Astrocyte of the hippocampus (primary cell): ENCODE results near the gene KRTAP10-2.
"Not testable (repeated sequence)": the region's sequence is repeated elsewhere in the genome, so short reads cannot be mapped to it uniquely, and the experiment has no call there.

Experiments
- DNase-seq: peaks from one replicate; pipeline ENCODE4 v3.0.0; 2011; ENCODE audit warnings: low read depth, low spot score

KRTAP10-2 gene

DNA sequence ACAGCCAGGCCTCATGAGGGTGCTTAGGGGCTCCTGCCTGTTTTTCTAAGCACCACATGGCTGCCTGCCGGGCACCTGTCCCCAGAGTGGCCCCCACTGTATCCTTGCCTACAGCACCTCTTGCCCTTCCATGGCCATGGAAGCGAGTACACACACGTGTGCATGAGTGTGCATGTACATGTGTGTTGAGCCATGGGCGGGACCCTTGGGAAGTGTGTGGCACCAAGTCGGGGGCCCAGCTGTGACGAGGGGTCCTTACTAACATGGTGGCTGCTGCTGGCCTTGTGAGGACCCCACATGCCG lies 37.1 kb downstream of the KRTAP10-2 start:
- DNase-seq = no peak

DNA sequence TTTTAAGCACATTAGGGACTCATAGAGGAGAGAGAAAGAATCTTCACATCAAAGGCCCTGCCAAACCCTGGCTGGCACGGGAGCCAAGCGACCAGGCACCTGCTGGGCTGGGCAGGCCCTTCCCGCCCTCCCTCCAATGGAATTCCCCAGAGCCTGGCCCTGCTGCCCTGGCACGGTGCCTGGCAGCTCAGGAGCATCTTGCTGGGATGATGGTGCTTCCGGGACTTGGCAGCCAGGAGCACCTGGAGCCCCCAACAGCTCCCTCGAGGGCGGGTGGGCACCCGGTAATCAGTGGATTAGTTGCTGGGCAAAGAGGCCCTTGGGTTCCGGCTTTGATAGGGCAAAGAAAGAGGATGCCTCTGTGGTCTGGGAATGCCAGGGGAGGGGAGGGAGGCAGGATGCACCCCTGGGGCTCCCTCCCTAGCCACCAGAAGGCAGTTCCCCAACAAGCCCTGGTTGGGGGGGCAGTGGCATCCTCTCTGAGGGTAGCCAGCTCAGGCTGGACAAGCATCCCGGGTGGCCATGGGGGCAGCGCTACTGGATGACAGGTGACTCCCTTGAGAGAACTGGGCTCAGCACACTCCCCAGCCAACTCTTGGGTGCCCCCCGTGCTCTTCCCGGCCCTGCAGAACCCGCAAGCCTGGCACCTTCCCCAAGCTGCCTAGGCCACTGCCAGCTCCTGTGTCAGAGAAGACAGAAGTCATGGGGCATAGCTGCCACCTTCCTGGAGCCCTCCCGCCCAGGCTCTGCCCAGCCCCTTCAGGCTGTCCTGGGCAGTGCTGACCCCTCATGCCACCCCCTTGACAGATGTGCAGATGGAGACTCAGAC lies 37.7 kb downstream of the KRTAP10-2 start:
- DNase-seq = no peak

DNA sequence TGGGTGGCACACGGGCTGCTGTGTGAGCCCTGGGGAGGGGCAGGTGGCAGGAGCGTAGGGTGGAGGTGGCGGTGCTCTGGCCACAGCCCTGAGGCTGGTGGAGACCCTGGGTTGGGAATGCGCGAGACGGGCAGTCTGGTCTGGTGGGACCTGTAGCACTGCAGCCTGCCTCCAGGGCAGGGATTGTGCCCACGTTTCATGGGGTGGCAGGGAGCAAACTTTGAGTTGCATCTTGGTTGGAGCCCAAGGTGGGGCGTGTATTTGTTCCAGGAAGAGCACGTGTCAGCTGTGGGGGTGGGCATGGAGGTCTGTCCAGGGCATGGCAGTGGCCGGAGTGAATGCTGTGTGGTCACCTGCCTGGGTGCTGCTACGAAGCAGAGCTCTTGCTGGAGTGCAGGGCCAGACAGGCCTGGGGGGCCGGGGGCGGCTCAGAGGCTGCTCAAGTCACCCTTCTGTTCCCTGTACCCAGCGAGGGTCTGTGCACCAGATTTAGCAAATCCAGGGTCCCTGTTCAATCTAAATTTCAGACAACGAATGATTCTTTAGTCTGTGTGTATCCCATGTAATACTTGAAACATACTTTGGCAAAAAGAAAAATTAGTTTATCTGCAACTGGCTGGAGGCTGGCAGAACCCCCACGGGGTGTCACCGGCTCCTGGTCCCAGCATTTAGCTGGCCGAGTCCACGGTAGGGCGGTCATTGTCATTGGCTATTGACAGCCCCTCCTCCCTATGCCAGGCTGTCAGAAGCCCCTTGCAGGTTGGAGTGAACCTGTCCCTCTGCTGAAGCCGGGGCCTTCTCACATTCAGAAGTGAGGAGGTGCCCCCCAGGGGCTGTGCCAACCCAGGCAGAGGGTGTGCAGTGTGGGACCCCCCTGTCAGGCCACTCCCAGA lies 38.6 kb downstream of the KRTAP10-2 start:
- no peak for DNase-seq

DNA sequence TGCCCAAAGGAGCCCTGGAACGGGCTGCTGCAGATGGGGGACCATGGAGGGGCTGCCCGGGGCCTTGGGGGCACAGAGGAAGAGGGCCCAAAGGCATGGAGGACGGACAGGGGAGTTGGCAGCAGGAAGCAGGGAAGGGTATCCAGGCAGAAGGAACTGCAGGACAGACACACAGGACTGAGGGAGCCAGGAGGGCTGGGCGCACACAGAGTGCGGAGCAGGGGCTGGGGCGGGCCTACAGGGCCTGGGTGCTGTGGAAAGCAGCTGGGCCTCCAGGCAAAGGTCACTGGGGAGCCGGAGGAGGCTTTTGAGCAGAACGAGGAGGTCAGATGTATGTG lies 39.4 kb downstream of the KRTAP10-2 start:
- DNase-seq = no peak

DNA sequence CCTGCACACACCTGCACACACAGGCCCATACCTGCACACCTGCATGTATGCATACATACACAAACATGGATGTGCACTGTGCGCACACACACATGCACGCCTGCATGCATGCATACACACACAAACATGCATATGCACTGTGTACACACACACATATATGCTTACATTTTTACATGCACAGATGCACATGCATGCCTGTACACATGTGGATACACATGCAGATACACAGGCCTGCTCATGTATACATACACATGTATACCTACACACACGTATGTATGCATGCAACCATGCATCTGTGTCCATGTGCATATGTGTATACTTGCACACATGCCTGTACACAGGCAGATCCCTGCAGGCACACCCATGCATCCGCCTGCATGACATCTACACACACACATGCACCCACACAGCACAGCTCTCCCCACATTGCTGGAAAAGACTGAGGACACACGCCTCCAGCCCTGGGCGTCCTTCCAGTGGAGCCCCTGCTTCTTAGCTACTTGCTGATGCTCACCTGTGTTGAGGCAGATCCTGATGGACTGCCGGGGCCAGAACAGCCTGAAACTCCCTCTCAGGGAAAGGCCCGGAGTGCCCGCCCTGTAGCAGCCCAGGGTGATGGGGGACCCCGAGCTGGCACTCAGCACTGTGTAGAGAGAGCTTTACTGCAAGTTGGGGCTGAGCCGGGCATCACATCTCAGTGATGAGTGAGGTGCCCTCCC lies 39.9 kb downstream of the KRTAP10-2 start:
- DNase-seq = no peak

DNA sequence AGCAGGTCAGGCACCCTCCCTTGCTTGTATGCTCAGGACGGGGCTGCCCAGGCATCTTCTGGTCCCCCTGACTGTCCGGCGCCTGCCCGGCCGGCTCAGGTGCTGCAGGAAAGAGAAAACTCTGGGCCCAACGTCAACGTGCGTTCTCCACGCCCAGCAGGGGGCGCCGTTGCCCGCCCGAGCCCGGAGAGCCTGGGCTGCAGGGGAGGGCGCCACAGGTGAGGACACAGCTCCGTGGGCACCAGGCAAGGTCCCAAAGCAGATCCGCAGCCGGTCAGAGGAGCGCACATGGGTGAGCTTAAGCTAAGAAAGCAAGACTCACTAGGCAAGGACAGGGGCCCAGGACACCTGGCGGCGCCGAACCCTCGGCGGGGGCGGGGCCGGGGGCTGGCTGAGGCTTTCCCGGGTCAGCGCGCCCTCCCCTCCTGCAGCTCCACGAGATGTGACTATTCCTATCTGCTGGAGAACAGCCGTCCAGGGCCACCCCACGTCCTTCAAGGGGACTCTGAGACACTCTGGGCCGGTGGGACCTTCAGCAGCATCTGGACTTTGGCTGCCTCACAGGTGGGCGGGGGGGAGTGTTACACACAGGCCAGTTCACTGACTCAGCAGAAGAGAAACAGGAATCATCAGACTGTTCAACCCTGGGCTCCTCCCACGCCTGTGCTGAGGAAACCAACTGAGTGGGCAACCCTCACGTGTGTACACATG lies 40.6 kb downstream of the KRTAP10-2 start:
- peak; percentile 73 for DNase-seq

DNA sequence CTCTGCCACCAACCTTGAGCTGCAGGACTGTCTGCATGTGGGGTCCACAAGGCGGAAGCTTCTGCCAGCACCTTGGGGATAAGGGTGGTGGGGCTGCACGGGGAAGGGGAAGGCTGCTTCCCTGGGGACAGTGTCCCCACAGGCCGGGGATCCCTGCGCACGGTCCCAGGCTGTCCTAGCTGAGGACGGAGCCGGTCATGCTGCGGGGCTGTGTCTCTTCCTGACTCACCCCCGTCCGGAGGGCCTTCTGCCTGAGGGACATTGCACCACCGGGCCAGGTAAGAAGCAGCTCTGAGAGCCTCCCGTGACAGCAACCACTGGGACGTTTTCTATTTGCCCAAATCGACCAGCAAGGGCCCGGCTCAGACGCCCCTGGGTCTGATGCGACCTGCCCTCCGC lies 41.2 kb downstream of the KRTAP10-2 start:
- DNase-seq = no peak

DNA sequence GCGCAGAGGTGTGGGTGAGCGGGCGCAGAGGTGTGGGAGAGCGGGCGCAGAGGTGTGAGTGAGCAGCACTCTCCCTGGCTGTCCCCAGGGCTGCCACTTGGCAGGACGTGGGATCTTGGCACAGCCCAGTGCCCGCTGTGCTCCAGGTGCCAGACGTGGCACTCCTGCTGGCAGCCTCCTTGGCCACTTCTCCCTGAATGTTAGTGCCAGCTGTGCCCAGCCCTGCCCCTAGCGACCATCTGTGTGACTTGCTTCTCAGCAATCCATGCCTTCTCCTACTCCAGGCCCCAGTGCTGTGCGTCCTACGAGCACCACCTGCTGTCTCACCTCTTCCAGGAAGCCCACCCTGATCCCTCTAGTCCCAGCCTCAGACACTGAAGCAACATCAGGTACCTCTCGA lies 41.8 kb downstream of the KRTAP10-2 start:
- DNase-seq = no peak

DNA sequence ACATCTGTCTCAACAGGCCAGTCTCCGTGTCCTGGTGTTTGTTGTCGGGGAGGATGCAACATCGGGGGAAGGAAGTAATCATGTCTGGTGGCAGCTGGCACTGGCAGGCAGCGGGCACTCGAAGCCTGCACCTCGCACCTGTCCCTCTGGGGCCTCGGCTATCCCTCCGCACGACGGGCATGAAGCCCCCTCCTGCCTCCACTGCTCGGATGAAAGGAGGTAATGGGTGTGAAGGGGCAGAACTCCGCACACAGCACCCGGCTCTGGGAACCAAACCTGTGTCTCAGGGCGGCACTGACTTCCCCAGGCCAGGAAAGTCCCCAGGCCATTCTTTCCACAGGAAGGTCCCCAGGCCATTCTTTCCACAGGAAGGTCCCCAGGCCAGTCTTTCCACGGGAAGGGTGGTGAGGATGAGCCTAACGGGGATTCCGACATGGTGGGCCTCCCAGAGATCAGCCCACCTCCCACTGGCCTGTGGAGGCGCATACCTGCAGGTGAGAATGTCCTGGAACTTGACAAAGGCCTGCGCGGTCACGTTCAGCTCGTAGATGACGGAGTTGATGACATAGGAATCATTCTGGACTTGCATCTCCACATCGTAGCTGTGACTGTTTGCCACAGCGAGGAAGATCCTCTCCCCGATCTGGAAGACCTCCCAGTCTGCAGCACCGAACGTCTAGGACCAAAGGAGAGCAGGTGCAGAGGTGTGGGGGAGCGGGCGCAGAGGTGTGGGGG lies 42.4 kb downstream of the KRTAP10-2 start:
- DNase-seq = no peak

DNA sequence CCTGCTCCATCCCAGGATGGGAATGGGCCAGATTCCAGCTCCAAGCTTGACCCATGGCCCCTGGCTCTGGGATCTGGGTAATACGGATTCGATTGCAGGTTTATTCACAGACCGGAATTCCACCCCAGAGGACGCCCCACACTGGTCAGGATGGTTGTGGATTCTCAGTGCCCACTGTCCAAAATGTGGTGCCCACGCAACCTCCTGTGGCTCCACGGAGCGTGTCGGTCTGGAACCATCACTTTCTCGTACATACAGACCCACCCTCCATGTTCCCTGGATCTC lies 42.9 kb downstream of the KRTAP10-2 start:
- no peak for DNase-seq

DNA sequence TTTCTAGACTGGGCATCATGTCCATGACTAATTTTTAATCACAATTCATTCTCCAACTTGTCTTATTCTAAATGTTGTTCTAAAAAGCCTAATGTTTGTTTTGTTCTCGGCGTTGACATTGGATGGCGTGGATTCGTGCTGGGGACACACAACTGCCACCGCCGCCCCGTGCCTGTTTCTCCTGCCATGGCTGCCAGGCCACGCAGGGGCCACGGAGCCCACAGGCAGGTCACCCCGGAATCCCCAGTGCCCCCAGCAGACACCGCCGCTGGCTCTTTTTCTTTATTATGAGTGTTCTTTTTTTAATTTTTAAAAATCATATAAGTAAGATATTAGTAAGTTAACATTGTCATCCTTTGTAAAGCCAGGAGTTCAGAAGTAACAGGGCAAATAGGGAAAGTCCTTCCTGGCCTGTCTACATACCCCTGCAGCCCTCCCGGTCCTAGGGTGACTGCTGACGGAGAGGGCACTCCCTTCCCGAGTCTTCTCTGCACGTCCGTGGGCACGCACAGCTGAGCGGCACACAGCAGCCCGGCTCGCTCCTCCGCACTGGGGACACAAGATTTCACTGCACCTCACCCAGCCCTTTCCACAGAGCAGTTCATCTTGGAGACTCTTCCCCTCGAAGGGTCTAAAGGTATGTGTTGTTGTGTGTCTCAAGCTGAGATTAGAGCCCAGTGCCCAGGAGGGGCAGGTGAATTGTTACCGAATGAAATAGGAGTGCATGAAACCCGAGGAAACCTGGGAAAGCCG lies 43.5 kb downstream of the KRTAP10-2 start:
- no peak for DNase-seq

DNA sequence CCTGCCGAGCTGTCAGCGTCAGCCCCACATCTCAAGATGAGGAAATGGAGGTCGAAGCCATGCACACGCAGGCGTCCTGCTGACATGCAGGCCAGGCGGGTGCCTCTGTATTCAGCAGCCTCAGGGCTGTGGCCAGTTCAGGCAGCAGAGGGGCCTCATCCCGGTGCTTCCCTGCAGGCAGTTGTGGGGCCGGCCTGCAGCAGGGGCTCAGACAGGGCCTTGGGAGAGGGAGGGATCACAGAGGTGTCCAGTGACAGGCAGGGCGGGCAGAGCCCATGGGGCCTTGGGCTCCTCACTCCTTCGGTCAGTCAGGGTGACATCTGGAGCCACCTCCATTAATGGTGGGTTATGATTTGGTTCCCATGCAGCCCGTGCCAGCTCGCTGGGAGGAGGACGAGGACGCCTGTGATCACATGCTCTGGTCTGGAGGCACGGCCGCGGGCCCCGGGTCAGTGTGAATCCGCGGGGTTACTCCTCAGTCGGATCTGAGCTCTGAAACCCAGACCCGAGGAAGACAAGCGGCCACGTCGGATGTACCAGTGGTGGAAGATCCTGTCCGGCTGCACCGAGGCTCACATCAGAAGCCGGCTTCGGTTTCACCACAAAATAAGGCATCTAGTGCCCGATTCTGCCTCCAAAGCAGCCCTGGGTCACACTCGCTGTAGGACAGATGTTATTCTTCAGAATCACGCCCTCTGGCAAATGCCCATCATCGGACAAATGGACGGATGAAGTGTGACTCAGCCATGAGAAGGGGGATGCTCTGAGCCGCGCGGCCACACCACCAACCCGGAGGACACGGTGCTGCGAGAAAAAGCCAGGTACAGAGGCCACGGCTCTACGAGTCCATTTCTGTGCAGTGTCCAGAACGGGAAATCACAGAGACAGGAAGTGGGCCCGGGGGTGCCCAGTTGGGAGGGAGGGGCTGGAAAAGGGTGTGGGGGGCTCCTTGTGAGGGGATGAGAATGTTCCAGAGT lies 44.7 kb downstream of the KRTAP10-2 start:
- DNase-seq = no peak

DNA sequence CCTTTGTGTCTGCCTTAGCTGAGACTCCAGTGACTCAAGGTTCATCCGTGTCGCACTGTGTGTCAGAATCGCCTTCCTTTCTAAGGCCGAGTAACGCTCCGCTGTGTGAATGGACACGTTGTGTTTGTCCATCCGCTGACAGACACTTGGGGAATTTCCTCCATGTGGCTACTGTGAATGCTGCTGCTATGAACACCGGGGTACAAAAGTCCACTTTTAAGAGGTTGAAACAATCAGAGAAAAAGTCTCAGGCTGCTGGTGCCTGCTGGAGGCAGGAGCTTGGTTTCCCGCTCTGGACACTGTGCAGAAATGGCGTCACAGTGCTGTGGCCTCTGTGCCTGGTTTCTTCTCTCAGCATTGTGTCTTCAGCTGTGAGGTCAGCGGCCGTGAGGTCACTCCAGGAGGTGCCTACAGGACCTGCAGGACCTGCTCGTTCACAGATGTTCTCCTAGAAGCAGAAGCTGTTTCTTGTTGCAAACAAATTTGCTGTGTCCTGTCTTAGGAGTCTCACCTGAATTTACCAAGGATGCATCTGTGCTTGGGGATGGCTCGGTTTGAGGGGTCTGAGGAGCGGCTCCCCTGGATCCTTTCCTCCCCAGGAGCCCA lies 45.5 kb downstream of the KRTAP10-2 start:
- peak; percentile 16 for DNase-seq

DNA sequence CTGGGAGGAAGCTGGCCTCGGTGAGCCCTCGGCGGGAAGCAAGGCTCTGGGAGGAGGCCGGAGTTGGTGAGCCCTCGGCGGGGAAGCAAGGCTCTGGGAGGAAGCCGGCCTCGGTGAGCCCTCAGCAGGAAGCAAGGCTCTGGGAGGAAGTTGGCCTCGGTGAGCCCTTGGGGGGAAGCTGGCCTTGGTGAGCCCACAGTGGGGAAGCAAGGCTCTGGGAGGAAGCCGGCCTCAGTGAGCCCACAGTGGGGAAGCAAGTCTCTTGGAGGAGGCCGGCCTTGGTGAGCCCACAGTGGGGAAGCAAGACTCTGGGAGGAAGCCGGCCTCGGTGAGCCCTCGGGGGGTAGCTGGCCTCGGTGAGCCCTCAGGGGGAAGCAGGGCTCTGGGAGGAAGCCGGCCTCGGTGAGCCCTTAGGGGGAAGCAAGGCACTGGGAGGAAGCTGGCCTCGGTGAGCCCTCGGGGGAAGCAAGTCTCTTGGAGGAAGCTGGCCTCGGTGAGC lies 47.4 kb downstream of the KRTAP10-2 start:
- DNase-seq = no peak

DNA sequence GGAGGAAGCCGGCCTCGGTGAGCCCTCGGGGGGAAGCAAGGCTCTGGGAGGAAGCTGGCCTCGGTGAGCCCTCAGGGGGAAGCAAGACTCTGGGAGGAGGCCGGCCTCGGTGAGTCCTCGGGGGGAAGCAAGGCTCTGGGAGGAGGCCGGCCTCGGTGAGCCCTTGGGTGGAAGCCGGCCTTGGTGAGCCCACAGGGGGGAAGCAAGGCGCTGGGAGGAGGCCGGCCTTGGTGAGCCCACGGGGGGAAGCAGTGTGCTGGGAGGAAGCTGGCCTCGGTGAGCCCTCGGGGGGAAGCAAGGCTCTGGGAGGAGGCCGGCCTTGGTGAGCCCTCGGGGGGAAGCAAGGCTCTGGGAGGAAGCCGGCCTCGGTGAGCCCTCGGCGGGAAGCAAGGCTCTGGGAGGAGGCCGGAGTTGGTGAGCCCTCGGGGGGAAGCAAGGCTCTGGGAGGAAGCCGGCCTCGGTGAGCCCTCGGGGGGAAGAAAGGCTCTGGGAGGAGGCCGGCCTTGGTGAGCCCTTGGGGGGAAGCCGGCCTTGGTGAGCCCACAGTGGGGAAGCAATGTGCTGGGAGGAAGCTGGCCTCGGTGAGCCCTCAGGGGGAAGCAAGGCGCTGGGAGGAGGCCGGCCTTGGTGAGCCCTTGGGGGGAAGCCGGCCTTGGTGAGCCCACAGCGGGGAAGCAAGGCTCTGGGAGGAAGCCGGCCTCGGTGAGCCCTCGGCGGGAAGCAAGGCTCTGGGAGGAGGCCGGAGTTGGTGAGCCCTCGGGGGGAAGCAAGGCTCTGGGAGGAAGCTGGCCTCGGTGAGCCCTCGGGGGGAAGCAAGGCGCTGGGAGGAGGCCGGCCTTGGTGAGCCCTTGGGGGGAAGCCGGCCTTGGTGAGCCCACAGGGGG lies 48.1 kb downstream of the KRTAP10-2 start:
- not testable (repeated sequence) for DNase-seq

DNA sequence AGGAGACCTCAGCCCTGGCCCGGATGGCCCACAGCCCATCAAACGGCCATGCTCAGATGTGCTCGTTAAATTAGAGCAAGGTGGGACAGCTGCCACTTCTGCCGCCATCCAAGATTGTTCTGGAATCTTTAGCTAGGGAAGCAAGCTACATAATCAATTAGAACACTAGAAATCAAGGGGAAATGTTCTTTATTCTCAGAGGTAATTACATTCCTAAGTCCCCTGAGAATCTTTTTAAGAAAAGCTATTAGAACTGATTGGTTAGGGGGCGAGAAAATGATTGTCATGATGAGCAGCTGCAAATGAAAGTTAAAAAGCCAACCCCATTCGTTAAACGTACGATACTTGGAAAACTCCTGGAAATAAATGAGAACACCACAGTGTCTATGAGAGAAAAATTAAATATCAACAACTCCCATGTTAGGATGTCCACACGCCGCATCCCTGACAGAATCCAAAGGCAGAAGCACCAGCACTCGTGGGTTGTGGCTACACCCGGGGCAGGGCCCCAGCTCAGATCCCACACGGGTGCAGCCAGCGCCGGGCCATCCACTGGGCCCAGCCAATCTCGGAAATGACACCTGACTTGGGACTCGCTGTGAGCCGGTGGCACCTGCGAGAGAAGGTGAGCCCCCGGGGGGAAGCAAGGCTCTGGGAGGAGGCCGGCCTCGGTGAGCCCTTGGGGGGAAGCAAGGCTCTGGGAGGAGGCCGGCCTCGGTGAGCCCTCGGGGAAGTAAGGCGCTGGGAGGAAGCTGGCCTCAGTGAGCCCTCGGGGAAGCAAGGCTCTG lies 48.9 kb downstream of the KRTAP10-2 start:
- no peak for DNase-seq
